NCI-H748 treated with DMSO at 0.1 percent for 48 hours (cell line): Measurements from ENCODE around the gene ARAP2.

Source experiments
- DNase-seq: peaks from one replicate; lab custom pipeline; 2025; lab: John Stamatoyannopoulos, UW

Gene ARAP2

GRCh38 chr4:36128689-36129088 is 115.6 kb downstream of the ARAP2 start:
- DNase-seq = no peak

DNA sequence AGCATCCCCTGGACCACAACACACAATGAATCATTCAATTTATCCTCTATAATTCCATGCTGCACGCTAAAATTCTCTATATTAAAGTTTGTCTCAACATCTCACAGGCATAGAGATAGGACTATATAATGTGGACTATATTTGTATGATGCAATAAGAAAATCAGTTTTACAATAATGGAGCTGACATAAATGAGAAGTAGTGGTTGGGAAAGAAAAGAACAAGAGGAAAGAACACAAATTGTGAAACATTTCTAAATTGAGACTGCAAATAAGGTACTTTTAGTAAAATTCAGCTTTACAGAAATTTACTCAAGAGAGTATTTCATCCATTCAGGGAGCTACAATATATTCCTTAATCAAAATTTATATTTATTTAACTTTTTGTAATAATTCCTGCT is 120.4 kb downstream of the ARAP2 start:
- DNase-seq = no peak

- DNase-seq = no peak
Measured at GRCh38 chr4:36115312-36115711, 129.0 kb downstream of the ARAP2 start.

- DNase-seq = no peak
Measured at GRCh38 chr4:36111172-36111571, 133.1 kb downstream of the ARAP2 start.

DNA sequence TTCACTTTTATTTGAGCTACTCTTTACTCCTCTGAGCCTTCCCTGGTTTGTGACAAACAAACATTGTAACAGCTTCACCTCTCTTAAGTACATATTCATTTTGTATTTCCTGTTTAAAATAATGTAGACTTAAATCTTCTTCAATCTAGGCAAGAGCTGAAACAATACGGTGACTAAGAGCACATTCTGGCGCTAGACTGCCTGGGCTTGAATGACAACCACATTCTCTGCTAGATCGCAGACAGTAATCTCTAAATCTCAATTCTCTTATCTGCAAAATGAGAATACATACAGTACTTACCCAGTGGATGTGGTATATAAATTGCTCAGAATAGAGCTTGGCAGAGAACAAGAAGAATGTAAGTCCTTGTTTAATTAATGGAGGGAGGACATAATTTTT is 144.8 kb downstream of the ARAP2 start:
- DNase-seq = no peak

DNA sequence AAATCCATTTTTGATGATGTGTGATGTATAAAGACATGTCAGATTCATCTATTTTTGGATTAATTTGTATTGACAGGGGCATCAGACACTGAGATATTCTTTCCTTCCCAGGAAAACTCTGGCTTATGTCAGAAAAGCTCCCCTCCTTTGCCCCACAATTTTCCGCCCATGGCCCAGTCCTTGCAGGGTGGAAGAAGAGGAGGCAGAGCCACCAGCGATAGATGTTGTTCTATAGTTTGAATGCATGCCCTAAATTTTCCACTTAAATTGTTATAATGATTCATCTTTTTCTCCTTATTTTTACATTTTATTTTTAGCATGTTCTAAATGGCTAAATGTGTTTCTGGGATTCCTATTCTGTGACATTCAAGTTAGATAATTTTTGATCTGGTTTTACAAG is 149.3 kb downstream of the ARAP2 start:
- DNase-seq = no peak

GRCh38 chr4:36091997-36092396 is 152.3 kb downstream of the ARAP2 start:
- no peak for DNase-seq

GRCh38 chr4:36088542-36088941 is 155.8 kb downstream of the ARAP2 start:
- DNase-seq = peak; percentile 74

DNA sequence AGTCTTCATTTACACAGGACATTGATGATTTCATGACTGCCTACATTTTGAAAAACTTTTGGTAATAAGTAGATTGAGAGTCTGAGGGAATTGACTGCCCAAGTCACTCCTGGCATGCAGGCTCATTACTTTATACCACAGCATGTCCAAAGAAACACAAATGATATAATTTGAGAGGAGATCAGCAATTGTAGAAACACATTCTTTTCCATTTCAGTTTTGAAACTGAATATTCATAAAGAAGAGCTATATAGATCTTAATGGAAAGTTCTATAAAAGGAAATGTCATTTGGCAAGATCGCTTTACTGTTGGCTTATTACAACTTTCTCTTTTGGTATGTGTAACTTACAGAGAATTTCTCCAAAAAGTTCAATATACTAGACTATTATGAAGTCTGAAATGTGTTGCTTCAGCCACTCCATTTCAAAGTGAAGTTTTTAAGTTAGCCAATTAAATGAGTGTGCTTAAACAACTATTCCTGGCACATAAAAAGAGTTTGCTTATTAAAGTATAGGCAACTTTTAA is 158.0 kb downstream of the ARAP2 start:
- no peak for DNase-seq

DNA sequence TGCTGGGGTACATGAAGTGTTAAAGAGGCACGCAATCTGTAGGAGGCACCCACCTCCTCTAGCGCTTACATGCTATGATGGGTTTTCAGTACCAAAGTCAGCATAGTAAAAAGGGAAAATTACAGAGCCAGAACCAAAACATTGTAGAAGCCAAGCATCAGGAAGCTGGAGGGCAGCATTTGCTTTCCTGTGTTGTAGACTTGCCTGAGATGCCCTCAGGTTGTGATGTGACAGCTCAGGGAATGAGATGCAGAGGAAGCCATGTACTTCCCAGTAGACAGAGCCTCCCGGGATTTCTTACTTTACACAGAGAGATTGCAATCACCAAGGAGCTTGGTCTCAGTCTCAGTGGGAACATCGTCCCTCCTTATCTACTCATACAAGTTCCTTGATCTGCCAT is 161.5 kb downstream of the ARAP2 start:
- DNase-seq = no peak

- DNase-seq = no peak
Measured at GRCh38 chr4:36081185-36081584, 163.1 kb downstream of the ARAP2 start.

- DNase-seq = no peak
Measured at GRCh38 chr4:36079666-36080065, 164.6 kb downstream of the ARAP2 start.

DNA sequence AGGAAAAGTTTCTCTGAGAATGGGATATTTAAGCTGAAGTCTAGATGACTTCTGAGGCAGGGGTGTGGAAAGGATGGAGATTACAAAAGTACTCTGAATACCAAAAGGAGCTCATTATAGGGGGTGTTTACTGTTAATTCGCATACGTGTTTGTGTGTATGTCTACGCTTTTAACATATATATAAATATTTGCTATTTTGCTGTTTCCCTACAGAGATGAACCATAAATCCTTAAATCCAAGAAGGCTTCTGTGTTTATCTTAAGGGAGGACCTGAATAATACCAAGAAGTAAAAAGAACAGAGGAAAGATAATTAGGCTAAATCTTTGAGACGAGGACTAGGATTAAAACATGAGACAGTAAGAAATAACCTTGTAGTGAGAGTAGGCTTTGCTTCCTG is 166.0 kb downstream of the ARAP2 start:
- DNase-seq = no peak

DNA sequence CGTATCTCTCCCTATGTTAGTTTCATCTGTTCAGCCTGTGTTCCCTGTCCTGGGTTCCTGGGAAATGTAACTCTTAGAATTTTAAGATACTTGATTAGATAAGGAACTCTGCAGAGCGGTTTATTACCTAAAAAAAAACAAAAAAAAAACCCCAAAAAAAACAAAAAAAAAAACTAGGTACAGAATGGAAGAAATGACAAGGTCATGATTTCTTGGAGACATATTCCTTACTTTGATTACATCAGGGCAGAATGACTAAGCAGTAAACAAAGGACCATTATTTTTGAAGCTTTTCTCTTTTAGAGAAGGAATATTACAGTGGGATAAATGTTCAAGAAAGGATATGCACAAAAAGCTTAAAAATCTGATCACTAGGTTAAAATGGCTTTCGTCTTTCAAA is 171.8 kb downstream of the ARAP2 start:
- no peak for DNase-seq

- no peak for DNase-seq
Measured at GRCh38 chr4:36067116-36067515, 177.2 kb downstream of the ARAP2 start.

GRCh38 chr4:36065274-36065871 is 178.9 kb downstream of the ARAP2 start:
- DNase-seq = no peak

DNA sequence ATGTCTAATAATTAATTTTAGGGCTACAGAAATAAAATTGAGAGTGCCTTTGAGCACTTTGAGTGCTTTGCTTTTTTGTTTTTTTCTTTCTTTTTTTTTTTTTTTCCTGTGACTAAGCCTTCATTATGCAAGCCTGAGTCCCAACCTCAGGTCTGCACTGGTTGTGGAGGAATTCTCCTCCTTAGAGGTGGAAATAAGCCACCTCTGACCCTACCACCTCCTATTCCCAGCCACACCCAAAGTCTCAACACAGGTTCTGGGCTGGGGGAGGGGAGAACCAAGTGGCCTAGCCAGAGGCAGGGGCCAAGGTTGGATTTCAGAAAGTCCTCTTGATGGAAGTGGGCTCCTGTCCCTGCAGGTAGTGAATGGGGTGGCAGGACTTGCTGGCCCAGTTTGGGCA is 180.2 kb downstream of the ARAP2 start:
- DNase-seq = no peak

- no peak for DNase-seq
Measured at GRCh38 chr4:36056136-36056535, 188.2 kb downstream of the ARAP2 start.

GRCh38 chr4:36054694-36055422 is 189.5 kb downstream of the ARAP2 start:
- DNase-seq = no peak

GRCh38 chr4:36053930-36054329 is 190.4 kb downstream of the ARAP2 start:
- no peak for DNase-seq

GRCh38 chr4:36051634-36052033 is 192.7 kb downstream of the ARAP2 start:
- DNase-seq = no peak

DNA sequence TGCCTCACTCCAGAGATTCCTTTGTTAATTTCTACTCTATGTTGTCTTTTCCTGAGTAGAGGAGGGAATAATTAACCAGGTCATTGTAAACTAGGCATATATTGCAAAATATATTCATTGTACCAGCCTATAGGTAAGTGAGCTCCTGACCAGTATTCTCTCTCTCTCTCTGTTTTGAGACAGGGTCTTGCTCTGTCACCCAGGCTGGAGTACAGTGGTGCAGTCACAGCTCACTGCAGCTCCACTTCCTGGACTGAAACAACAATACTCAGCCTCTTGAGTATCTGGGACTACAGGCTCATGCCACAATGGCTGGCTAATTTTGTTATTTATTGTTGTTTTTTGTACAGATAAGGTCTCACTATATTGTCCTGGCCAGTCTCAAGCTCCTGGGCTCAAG is 198.3 kb downstream of the ARAP2 start:
- DNase-seq = no peak

- DNase-seq = no peak
Measured at GRCh38 chr4:36043901-36044300, 200.4 kb downstream of the ARAP2 start.

GRCh38 chr4:36043241-36043640 is 201.1 kb downstream of the ARAP2 start:
- no peak for DNase-seq
